ENCODE data around the gene FHIT. TPM values are rescaled to one million over a fixed set of nuclear protein-coding genes. Genes with fewer than 3 reads are reported as not detected.

FHIT gene
- total and polyA plus RNA-seq, 10 of the 15 experiments (the other 5 are each of a cell fraction or from before 2014, with no cell fraction given): 4.2 to 14.9 (median 9.4) TPM

GRCh38 chr3:61058836-61059235 is 192.4 kb downstream of the FHIT start (continued):
- TF ChIP-seq E4F1 (IDR thresholded peaks at IDR 0.05; ENCODE audit: borderline replicate concordance, partially characterized antibody): no peak
- no peak for TF ChIP-seq BMI1 (IDR thresholded peaks at IDR 0.05; ENCODE audit: borderline replicate concordance)
- no peak for TF ChIP-seq MYC (IDR thresholded peaks at IDR 0.05; ENCODE audit: insufficient read depth, insufficient read length, insufficient replicate concordance, low read length, severe bottlenecking)
- no peak for TF ChIP-seq MXI1 (IDR thresholded peaks at IDR 0.05; ENCODE audit: low read depth, low read length)
- no peak for TF ChIP-seq TARDBP (IDR thresholded peaks at IDR 0.05; ENCODE audit: borderline replicate concordance)
- no peak for TF ChIP-seq TBL1XR1 (IDR thresholded peaks at IDR 0.05; ENCODE audit: low read depth, low read length)
- TF ChIP-seq CEBPB (IDR thresholded peaks at IDR 0.05; ENCODE audit: borderline replicate concordance in 1 of 2, low read depth in 2 of 2, low read length in 2 of 2): no peak
- TF ChIP-seq FOXM1 (IDR thresholded peaks at IDR 0.05; ENCODE audit: low read depth, low read length): no peak
- TF ChIP-seq ZNF622 (IDR thresholded peaks at IDR 0.05): no peak
- no peak for TF ChIP-seq SKIL (IDR thresholded peaks at IDR 0.05; ENCODE audit: low read depth, poor library complexity, severe bottlenecking)
- no peak for TF ChIP-seq NR2C1 (IDR thresholded peaks at IDR 0.05)
- TF ChIP-seq WRNIP1 (IDR thresholded peaks at IDR 0.05; ENCODE audit: borderline replicate concordance, low read depth, low read length): no peak
- TF ChIP-seq RELA (IDR thresholded peaks at IDR 0.05; ENCODE audit: borderline replicate concordance, partially characterized antibody): no peak
- TF ChIP-seq POLR2A (IDR thresholded peaks at IDR 0.05; ENCODE audit: low read depth, low read length): no peak
